Measurements from ENCODE around the gene DGKQ.

The DGKQ gene

DNA sequence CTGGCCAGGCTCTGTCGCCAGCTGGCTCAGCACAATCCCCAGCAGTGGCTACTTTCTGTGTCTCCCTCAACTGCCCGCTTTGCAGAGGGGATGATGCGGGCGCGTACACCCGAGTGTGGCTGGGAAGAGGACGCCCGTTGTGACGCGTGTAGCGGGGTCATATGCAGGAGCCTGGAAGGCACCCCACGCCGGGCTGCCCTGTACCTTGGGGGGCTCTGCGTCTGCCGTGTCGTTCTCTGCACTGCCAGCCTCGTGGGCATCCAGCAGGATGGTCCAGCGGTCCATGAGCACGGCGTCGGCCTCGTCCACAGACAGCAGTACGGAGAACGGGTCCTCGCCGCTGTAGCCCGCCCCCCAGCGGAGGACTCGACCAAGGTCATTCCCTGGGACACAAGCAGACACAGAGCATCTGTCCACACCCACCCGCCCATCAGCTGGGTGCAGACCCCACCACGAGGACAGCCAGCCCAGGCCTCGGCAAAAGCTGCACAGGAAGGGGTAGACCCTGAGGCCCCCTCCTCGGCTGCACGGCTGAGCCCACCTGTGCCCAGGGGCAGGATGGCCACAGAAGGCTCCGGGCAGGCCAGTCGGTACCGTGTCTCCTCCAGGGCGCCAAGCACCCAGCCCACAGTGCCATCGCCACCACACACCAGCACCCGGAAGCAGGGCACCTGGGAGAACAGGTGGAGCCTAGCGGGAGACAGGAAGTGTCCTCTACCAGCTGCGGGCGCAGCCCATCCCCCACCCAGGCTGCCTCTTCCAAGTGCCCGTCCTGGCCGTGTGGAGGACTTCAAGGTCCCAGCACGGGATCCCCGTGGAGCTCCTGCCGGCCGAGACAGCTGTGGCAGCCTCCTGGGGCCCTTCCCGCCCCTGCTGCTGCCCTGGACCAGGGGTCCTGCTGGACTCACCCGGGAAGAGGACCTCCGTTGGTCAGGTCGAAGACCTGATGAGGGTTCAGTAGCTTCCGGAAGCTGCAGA lies 10.8 kb downstream of the DGKQ start:
- peaks cover 13% of the 10 kb centered on the region for H3K27me3 ChIP-seq
- H3K27ac ChIP-seq, result no peak overlapping the region
- no peak overlapping the region for H3K4me3 ChIP-seq (ENCODE audit: low read depth in 1 of 2, low read length in 1 of 2)
- no peaks in the 10 kb centered on the region for H3K4me1 ChIP-seq (ENCODE audit: control insufficient read depth in 1 of 2, insufficient read depth in 1 of 2, low read depth in 1 of 2, low read length in 1 of 2)
- peaks cover 99% of the 10 kb centered on the region for H3K36me3 ChIP-seq
- TF ChIP-seq, protein P1, sequence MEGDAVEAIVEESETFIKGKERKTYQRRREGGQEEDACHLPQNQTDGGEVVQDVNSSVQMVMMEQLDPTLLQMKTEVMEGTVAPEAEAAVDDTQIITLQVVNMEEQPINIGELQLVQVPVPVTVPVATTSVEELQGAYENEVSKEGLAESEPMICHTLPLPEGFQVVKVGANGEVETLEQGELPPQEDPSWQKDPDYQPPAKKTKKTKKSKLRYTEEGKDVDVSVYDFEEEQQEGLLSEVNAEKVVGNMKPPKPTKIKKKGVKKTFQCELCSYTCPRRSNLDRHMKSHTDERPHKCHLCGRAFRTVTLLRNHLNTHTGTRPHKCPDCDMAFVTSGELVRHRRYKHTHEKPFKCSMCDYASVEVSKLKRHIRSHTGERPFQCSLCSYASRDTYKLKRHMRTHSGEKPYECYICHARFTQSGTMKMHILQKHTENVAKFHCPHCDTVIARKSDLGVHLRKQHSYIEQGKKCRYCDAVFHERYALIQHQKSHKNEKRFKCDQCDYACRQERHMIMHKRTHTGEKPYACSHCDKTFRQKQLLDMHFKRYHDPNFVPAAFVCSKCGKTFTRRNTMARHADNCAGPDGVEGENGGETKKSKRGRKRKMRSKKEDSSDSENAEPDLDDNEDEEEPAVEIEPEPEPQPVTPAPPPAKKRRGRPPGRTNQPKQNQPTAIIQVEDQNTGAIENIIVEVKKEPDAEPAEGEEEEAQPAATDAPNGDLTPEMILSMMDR (IDR thresholded peaks at IDR 0.05), result no peak
- no peaks in the 10 kb centered on the region for H3K9me3 ChIP-seq

DNA sequence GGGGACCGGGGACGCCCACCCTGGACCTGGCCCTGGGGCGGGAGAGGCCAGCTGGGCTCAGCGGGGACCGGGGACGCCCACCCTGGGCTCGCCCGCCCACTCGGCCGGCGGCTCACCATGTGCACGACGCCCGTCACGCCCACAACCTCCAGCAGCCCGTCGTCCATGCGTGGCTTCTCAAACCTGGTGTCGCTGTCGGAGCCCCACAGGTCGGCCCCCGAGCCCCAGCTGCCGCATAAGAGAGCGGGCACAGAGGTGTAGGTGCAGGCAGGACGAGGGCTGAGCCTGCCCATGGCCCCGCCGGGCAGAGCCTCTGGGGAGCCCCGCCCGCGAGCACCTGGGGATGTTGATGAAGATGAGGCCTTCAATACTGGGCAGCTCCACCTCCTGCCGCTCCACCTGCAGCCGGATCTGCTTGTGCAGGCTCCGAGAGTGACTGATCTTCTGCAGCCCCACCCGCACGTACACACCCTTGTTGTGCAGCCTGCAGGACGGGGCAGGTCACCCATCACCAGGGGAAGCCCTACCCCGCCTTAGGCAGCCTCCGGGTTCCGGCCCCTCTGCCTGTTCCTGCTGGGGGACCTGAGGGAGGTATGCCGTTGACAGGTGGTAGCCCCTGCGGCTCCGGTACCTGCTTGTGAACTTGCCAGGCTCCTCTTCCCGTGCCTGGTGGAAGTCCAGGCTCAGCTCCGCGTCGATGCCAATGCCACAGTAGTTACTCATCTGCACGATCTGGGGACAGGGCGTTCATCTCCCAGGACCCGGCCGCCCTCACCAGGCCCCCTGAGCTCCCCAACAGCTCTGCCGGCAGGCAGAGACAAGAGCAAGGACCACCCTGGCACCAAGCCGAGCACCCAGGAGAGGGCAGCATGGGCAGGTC lies 11.8 kb downstream of the DGKQ start:
- TF ChIP-seq, protein P1 (IDR thresholded peaks at IDR 0.05), result no peak
- Histone ChIP-seq H3K4me3 (ENCODE audit: low read depth in 1 of 2, low read length in 1 of 2) (no peak overlapping the region), H3K27me3 (peaks cover 3% of the 10 kb centered on the region), H3K36me3 (peaks cover 99% of the 10 kb centered on the region), H3K27ac (no peak overlapping the region), H3K9me3 (no peaks in the 10 kb centered on the region), H3K4me1 (ENCODE audit: control insufficient read depth in 1 of 2, insufficient read depth in 1 of 2, low read depth in 1 of 2, low read length in 1 of 2) (no peaks in the 10 kb centered on the region)

DNA sequence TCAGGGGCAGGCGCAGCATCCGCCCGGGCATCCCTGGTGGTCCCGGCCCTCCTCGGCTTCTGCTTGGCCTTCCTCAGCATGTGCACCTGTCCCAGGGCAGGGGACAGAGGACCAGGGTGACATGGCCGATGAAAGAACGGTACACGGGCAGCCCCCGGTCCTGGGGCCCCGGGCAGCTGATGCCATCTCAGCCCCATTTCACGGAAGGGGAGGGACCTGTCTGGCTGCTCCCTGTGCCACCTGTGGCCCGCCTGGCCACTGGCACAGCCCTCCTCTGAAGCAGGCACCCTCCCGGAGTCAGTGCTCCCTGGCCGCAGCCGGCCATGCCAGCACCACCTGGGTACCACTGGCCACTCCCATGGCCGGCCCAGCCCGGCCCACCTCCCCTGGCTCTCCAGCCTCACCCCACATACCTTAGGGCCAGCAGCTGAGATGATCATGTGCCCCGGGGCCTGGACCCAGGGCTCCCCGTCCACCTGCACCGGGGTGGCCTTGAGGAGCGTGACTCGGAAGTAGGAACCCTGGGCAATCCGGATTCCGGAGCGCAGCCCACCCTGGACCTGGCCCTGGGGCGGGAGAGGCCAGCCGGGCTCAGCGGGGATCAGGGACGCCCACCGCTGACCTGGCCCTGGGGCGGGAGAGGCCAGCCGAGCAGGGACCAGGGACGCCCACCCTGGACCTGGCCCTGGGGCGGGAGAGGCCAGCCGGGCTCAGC lies 12.6 kb downstream of the DGKQ start:
- H3K4me3 ChIP-seq (ENCODE audit: low read depth in 1 of 2, low read length in 1 of 2), result no peak overlapping the region
- H3K27me3 ChIP-seq, result no peaks in the 10 kb centered on the region
- TF ChIP-seq, protein P1 (IDR thresholded peaks at IDR 0.05), result no peak
- H3K4me1 ChIP-seq (ENCODE audit: control insufficient read depth in 1 of 2, insufficient read depth in 1 of 2, low read depth in 1 of 2, low read length in 1 of 2), result no peaks in the 10 kb centered on the region
- H3K9me3 ChIP-seq, result no peaks in the 10 kb centered on the region
- H3K36me3 ChIP-seq, result peaks cover 98% of the 10 kb centered on the region
- H3K27ac ChIP-seq, result no peak overlapping the region

DNA sequence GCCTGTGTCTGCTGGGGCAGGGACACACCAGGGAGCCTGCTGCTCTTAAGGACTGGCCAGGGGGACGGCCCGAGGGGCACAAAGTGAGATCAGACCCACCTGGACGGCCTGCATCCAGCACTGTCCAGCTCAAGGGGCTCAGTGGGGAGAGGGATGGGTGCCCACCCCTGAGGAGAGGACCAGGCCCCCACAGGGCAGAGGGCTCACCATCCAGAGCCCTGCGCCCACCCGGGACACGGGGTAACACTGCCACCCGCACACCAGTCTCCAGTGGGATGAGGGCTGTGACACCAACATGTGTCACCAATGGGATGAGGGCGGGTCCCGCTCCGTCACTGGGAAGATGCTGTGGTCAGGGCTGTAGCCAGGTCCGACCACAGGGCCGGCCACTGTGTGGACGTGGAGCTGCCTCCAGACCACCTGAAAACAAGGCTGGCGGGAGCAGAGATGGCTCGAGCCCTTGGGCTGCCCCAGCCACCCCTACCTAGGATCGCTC lies 13.2 kb downstream of the DGKQ start:
- Histone ChIP-seq H3K27me3 (no peaks in the 10 kb centered on the region), H3K36me3 (peaks cover 99% of the 10 kb centered on the region), H3K27ac (no peak overlapping the region), H3K4me1 (ENCODE audit: control insufficient read depth in 1 of 2, insufficient read depth in 1 of 2, low read depth in 1 of 2, low read length in 1 of 2) (no peaks in the 10 kb centered on the region), H3K4me3 (ENCODE audit: low read depth in 1 of 2, low read length in 1 of 2) (no peak overlapping the region), H3K9me3 (no peaks in the 10 kb centered on the region)
- TF ChIP-seq, protein P1 (IDR thresholded peaks at IDR 0.05), result no peak

Data from neutrophil (primary cell).